WTC11 (cell line): ENCODE measurements around the gene MED15. TPM values are rescaled to one million over a fixed set of nuclear protein-coding genes. Genes with fewer than 3 reads are reported as not detected.

Experiments
- ATAC-seq: fragments of 200-7000 bp; cut with Tn5 transposase; 2 replicates; pipeline ENCODE4 v1.10.0; 2021; ENCODE audit warnings: mild to moderate bottlenecking, moderate library complexity
- CTCF ChIA-PET: fragments of 300-600 bp; sonication (Branson Sonifier 250); formaldehyde crosslinking; loops from one replicate; lab custom pipeline; 2021; ENCODE audit warnings: antibody characterized with exemption; lab: Charles Lee
- POLR2A ChIA-PET: fragments of 350-600 bp; sonication (Branson Sonifier 250); formaldehyde crosslinking; loops from one replicate; lab custom pipeline; 2021; ENCODE audit warnings: antibody characterized with exemption; lab: Charles Lee
- DNase-seq: peaks from one replicate; pipeline ENCODE4 v3.0.0; 2021; ENCODE audit warnings: low spot score
- H3K27ac Mint-ChIP-seq: 2 replicates; pipeline ENCODE4 v1.8.0; 2021; ENCODE audit warnings: mixed read lengths
- H3K27me3 Mint-ChIP-seq: 2 replicates; pipeline ENCODE4 v1.8.0; 2021; ENCODE audit warnings: low read depth, mild to moderate bottlenecking, moderate library complexity, mixed read lengths
- H3K36me3 Mint-ChIP-seq: 2 replicates; pipeline ENCODE4 v1.8.0; 2021; ENCODE audit warnings: mixed read lengths
- H3K4me1 Mint-ChIP-seq: 2 replicates; pipeline ENCODE4 v1.8.0; 2022; ENCODE audit warnings: mixed read lengths
- H3K4me3 Mint-ChIP-seq: 2 replicates; pipeline ENCODE4 v1.8.0; 2021; ENCODE audit warnings: mild to moderate bottlenecking, moderate library complexity, mixed read lengths
- H3K9me3 Mint-ChIP-seq: 2 replicates; pipeline ENCODE4 v1.8.0; 2021; ENCODE audit warnings: mixed read lengths
- ATF2 ChIP-seq: sonication (generic); formaldehyde crosslinking; IDR thresholded peaks from 2 replicates; pipeline ENCODE4 v1.8.1; 2022; ENCODE audit warnings: low read depth, missing genetic modification reagents, borderline replicate concordance
- ATF3 ChIP-seq: sonication (generic); formaldehyde crosslinking; conservative IDR thresholded peaks from 2 replicates; pipeline ENCODE4 v1.8.1; 2022; ENCODE audit warnings: mild to moderate bottlenecking, missing genetic modification reagents
- ATF6 ChIP-seq: sonication (generic); formaldehyde crosslinking; IDR thresholded peaks from 2 replicates; pipeline ENCODE4 v1.8.1; 2023; ENCODE audit warnings: mild to moderate bottlenecking, missing genetic modification reagents
- CDX4 ChIP-seq: fragments of 250-450 bp; sonication (Bioruptor Pico); IDR thresholded peaks from 2 replicates; pipeline ENCODE4 v1.9.0; 2021; ENCODE audit warnings: moderate library complexity, mild to moderate bottlenecking, inconsistent platforms, borderline replicate concordance
- CREB1 ChIP-seq: sonication (generic); formaldehyde crosslinking; IDR thresholded peaks from 2 replicates; pipeline ENCODE4 v1.8.0; 2023; ENCODE audit warnings: mild to moderate bottlenecking, missing genetic modification reagents
- CREM ChIP-seq: sonication (generic); formaldehyde crosslinking; IDR thresholded peaks from 2 replicates; pipeline ENCODE4 v1.8.1; 2022; ENCODE audit warnings: mild to moderate bottlenecking, missing genetic modification reagents, moderate library complexity
- ETV6 ChIP-seq: sonication (generic); formaldehyde crosslinking; IDR thresholded peaks from 2 replicates; pipeline ENCODE4 v1.8.1; 2022; ENCODE audit warnings: mild to moderate bottlenecking, missing genetic modification reagents
- GABPB1 ChIP-seq: sonication (generic); formaldehyde crosslinking; IDR thresholded peaks from 2 replicates; pipeline ENCODE4 v1.8.1; 2023; ENCODE audit warnings: mild to moderate bottlenecking, missing genetic modification reagents
- GTF2I ChIP-seq: fragments of 250-450 bp; sonication (Bioruptor Pico); conservative IDR thresholded peaks from 2 replicates; pipeline ENCODE4 v1.4.0; 2021; ENCODE audit warnings: mild to moderate bottlenecking
- NR1H2 ChIP-seq: sonication (generic); formaldehyde crosslinking; IDR thresholded peaks from 2 replicates; pipeline ENCODE4 v1.9.0; 2021; ENCODE audit warnings: mild to moderate bottlenecking, moderate library complexity, missing genetic modification reagents
- RELA ChIP-seq: sonication (generic); formaldehyde crosslinking; IDR thresholded peaks from 2 replicates; pipeline ENCODE4 v1.8.1; 2022; ENCODE audit warnings: missing genetic modification reagents, mild to moderate bottlenecking, borderline replicate concordance
- SMAD4 ChIP-seq: sonication (generic); formaldehyde crosslinking; IDR thresholded peaks from 2 replicates; pipeline ENCODE4 v1.8.0; 2022; ENCODE audit warnings: mild to moderate bottlenecking, missing genetic modification reagents
- SP1 ChIP-seq: sonication (generic); formaldehyde crosslinking; conservative IDR thresholded peaks from 2 replicates; pipeline ENCODE4 v1.8.1; 2022; ENCODE audit warnings: missing genetic modification reagents
- TEAD1 ChIP-seq: sonication (generic); formaldehyde crosslinking; IDR thresholded peaks from 2 replicates; pipeline ENCODE4 v1.8.0; 2022; ENCODE audit warnings: mild to moderate bottlenecking, missing genetic modification reagents
- ZNF121 ChIP-seq: sonication (generic); formaldehyde crosslinking; IDR thresholded peaks from 2 replicates; pipeline ENCODE4 v1.8.0; 2023; ENCODE audit warnings: missing genetic modification reagents
- ZNF416 ChIP-seq: fragments of 250-450 bp; sonication (Bioruptor Pico); IDR thresholded peaks from 2 replicates; pipeline ENCODE4 v1.9.0; 2021; ENCODE audit warnings: mild to moderate bottlenecking, inconsistent platforms
- total RNA-seq: library from RNA; stranded (reverse); gene quantifications from 3 replicates; pipeline ENCODE4 v1.2.3, GENCODE V29; 2021
- TF ChIP-seq, protein P1 (sequence below): fragments of 200-600 bp; IDR thresholded peaks from 2 replicates; pipeline ENCODE4 v1.8.0; 2022; ENCODE audit warnings: antibody characterized with exemption
- TF ChIP-seq, protein P2 (sequence below): fragments of 250-450 bp; sonication (Bioruptor Pico); IDR thresholded peaks from 2 replicates; pipeline ENCODE4 v2.1.2; 2022; ENCODE audit warnings: mild to moderate bottlenecking, moderate library complexity
- TF ChIP-seq, protein P3 (sequence below): sonication (generic); formaldehyde crosslinking; IDR thresholded peaks from 2 replicates; pipeline ENCODE4 v1.8.0; 2023; ENCODE audit warnings: missing genetic modification reagents, mild to moderate bottlenecking, borderline replicate concordance

The MED15 gene
- total RNA-seq, 1 experiment from 2014 or later = 67.7 TPM

DNA sequence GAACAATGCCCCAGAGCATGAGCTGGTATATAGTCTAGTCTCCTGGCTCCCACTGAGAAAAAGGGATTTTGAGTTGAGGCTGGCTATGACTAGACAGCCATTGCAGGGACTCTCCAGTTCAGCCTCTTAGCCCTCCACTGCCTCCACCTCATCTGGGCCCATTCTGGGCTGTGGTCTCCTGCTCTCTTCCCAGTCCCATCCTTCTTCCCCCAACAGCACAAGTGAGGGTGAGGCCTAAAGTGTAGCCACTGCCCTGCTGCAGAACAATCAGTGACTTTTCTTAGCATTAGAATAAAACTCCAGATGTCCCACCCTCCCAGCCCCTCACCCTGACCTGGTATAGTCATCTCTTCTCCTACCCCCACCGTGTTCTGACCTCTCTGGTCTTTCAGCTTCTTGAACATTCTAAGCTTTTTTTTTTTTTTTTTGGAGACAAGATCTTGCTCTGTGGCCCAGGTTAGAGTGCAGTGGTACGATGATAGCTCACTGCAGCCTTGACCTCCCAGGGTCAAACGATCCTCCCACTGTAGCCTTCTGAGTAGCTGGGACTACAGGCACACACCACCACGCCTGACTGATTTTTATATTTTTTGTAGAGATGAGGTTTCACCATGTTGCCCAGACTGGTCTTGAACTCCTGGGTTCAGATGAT lies 4.3 kb downstream of the MED15 start (continued):
- TF ChIP-seq GABPB1 (CRISPR knock-in tag) (no peak), NR1H2 (no peak), ETV6 (CRISPR knock-in tag) (no peak)

DNA sequence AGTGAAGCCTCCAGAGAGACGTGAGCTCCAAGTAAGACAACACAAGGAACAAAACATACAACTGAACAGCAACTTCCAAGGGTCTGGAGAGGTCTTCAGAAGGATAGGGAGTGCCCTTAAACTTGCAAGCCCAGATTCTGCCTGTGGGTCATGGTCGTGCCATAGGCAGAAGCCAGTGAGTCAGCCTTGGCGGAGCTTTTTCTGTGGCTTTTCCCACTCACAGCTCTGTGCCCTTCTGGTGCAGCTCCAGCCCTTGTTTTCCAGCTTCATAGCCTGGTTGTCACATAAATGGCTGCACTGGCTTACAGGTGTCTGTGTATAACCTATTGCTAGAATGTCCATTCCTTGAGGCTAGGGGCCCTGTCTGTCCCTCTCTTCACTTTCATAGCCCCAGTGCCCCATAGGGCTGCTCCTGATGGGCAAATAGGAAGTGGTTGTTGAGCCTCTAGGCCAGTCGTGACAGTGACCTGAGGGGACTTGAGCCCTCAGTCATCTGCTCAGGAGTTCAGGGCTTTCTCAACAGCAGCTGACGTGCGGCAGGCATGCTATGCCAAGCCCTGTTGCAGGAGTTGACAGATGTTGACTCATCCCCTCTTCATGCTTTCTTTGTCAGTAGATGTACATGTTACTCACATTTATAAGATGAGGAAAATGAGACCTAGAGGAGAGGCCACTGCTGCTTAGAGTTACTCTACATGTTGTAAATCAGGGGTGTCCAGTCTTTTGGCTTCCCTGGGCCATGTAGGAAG lies 7.4 kb downstream of the MED15 start:
- Mint-ChIP-seq H3K4me1 (peaks cover 12% of the 10 kb centered on the region), H3K9me3 (no peaks in the 10 kb centered on the region), H3K27ac (no peak overlapping the region), H3K27me3 (no peaks in the 10 kb centered on the region), H3K4me3 (no peak overlapping the region), H3K36me3 (peaks cover 4% of the 10 kb centered on the region; the same call in 1 of the 2 replicates)
- ATAC-seq (no peak), DNase-seq (no peak)
- CTCF ChIA-PET = interaction anchor here (1.2 kb wide), 2 partner anchors 53 to 97 kb away, joined by 3 read pairs; no protein-coding TSS in a partner anchor
- no peak for TF ChIP-seq ZNF121 (CRISPR knock-in tag)
- TF ChIP-seq CREB1 (CRISPR knock-in tag) = no peak
- TF ChIP-seq, protein P1, sequence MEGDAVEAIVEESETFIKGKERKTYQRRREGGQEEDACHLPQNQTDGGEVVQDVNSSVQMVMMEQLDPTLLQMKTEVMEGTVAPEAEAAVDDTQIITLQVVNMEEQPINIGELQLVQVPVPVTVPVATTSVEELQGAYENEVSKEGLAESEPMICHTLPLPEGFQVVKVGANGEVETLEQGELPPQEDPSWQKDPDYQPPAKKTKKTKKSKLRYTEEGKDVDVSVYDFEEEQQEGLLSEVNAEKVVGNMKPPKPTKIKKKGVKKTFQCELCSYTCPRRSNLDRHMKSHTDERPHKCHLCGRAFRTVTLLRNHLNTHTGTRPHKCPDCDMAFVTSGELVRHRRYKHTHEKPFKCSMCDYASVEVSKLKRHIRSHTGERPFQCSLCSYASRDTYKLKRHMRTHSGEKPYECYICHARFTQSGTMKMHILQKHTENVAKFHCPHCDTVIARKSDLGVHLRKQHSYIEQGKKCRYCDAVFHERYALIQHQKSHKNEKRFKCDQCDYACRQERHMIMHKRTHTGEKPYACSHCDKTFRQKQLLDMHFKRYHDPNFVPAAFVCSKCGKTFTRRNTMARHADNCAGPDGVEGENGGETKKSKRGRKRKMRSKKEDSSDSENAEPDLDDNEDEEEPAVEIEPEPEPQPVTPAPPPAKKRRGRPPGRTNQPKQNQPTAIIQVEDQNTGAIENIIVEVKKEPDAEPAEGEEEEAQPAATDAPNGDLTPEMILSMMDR = no peak
- no peak for TF ChIP-seq ATF6
- TF ChIP-seq CREM (CRISPR knock-in tag) = no peak
- no peak for TF ChIP-seq ATF3
- POLR2A ChIA-PET = no interaction called here

DNA sequence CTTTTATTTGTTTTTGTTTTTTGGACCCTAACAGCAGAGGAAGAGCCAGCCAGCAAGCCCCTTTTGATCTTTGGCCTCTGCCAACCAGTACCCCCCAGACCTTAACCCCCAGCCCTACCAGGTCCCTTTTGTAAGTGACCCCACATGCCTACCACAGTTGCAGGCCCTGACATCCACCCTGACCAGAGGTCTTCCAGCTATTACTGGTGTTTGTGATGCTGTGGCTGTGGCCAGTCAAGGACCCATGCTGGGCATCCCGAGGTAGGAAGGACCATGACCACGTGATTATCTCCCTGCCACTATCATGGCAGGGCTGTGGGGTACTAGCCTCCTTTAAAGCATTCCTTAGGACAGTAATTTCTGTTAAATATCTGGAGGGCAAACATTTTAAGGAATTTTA lies 9.0 kb downstream of the MED15 start:
- POLR2A ChIA-PET = no interaction called here

More for the DNA sequence above, 9.0 kb downstream of the MED15 start:
- Mint-ChIP-seq H3K27me3 (no peaks in the 10 kb centered on the region), H3K27ac (no peak overlapping the region), H3K4me3 (no peak overlapping the region), H3K36me3 (peaks cover 12% of the 10 kb centered on the region), H3K4me1 (no peaks in the 10 kb centered on the region), H3K9me3 (no peaks in the 10 kb centered on the region)
- CTCF ChIA-PET = no interaction called here
- DNase-seq = no peak
- TF ChIP-seq RELA = no peak
- TF ChIP-seq ATF2 (CRISPR knock-in tag) = no peak
- TF ChIP-seq ZNF121 (CRISPR knock-in tag) = no peak
- TF ChIP-seq TEAD1 (CRISPR knock-in tag) = no peak
- TF ChIP-seq, protein P2, sequence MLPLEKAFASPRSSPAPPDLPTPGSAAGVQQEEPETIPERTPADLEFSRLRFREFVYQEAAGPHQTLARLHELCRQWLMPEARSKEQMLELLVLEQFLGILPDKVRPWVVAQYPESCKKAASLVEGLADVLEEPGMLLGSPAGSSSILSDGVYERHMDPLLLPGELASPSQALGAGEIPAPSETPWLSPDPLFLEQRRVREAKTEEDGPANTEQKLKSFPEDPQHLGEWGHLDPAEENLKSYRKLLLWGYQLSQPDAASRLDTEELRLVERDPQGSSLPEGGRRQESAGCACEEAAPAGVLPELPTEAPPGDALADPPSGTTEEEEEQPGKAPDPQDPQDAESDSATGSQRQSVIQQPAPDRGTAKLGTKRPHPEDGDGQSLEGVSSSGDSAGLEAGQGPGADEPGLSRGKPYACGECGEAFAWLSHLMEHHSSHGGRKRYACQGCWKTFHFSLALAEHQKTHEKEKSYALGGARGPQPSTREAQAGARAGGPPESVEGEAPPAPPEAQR (CRISPR knock-in tag) = no peak
- TF ChIP-seq, protein P3, sequence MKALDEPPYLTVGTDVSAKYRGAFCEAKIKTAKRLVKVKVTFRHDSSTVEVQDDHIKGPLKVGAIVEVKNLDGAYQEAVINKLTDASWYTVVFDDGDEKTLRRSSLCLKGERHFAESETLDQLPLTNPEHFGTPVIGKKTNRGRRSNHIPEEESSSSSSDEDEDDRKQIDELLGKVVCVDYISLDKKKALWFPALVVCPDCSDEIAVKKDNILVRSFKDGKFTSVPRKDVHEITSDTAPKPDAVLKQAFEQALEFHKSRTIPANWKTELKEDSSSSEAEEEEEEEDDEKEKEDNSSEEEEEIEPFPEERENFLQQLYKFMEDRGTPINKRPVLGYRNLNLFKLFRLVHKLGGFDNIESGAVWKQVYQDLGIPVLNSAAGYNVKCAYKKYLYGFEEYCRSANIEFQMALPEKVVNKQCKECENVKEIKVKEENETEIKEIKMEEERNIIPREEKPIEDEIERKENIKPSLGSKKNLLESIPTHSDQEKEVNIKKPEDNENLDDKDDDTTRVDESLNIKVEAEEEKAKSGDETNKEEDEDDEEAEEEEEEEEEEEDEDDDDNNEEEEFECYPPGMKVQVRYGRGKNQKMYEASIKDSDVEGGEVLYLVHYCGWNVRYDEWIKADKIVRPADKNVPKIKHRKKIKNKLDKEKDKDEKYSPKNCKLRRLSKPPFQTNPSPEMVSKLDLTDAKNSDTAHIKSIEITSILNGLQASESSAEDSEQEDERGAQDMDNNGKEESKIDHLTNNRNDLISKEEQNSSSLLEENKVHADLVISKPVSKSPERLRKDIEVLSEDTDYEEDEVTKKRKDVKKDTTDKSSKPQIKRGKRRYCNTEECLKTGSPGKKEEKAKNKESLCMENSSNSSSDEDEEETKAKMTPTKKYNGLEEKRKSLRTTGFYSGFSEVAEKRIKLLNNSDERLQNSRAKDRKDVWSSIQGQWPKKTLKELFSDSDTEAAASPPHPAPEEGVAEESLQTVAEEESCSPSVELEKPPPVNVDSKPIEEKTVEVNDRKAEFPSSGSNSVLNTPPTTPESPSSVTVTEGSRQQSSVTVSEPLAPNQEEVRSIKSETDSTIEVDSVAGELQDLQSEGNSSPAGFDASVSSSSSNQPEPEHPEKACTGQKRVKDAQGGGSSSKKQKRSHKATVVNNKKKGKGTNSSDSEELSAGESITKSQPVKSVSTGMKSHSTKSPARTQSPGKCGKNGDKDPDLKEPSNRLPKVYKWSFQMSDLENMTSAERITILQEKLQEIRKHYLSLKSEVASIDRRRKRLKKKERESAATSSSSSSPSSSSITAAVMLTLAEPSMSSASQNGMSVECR (CRISPR knock-in tag) = no peak
- no peak for TF ChIP-seq CDX4 (CRISPR knock-in tag)
- TF ChIP-seq ZNF416 (CRISPR knock-in tag) = no peak
- TF ChIP-seq GTF2I (CRISPR knock-in tag) = no peak
- TF ChIP-seq SP1 (CRISPR knock-in tag) = no peak
- no peak for TF ChIP-seq SMAD4 (CRISPR knock-in tag)
- no peak for ATAC-seq
